SIG-M5 treated with dmso at 0.1 percent for 504 hours (cell line): ENCODE data around the gene GPR135.
"Not testable (repeated sequence)": the region's sequence is repeated elsewhere in the genome, so short reads cannot be mapped to it uniquely, and the experiment has no call there.

Source experiments
- DNase-seq: peaks from one replicate; lab custom pipeline; 2025; ENCODE audit not compliant: unreplicated experiment; lab: John Stamatoyannopoulos, UW

Gene GPR135

GRCh38 chr14:59475709-59476108 is 10.5 kb upstream of the GPR135 start:
- no peak for DNase-seq

GRCh38 chr14:59474172-59474571 is 9.0 kb upstream of the GPR135 start:
- DNase-seq = no peak

- DNase-seq = no peak
Measured at GRCh38 chr14:59464486-59465315, 479 bp downstream of the GPR135 start.

GRCh38 chr14:59463787-59464485 is 1.2 kb downstream of the GPR135 start:
- no peak for DNase-seq

- DNase-seq = no peak
Measured at GRCh38 chr14:59461891-59462290, 3.3 kb downstream of the GPR135 start.

GRCh38 chr14:59460378-59460777 is 4.8 kb downstream of the GPR135 start:
- DNase-seq = no peak

- DNase-seq = no peak
Measured at GRCh38 chr14:59458486-59458885, 6.7 kb downstream of the GPR135 start.

- no peak for DNase-seq
Measured at GRCh38 chr14:59455411-59455810, 9.8 kb downstream of the GPR135 start.

- DNase-seq = no peak
Measured at GRCh38 chr14:59454139-59454538, 11.0 kb downstream of the GPR135 start.

- DNase-seq = no peak
Measured at GRCh38 chr14:59451849-59452248, 13.3 kb downstream of the GPR135 start.

GRCh38 chr14:59450716-59451115 is 14.5 kb downstream of the GPR135 start:
- DNase-seq = no peak

GRCh38 chr14:59448673-59449072 is 16.5 kb downstream of the GPR135 start:
- DNase-seq = not testable (repeated sequence)

GRCh38 chr14:59439256-59439965 is 25.8 kb downstream of the GPR135 start:
- no peak for DNase-seq

GRCh38 chr14:59438195-59438647 is 27.0 kb downstream of the GPR135 start:
- DNase-seq = no peak

- DNase-seq = peak; percentile 36
Measured at GRCh38 chr14:59435987-59436386, 29.2 kb downstream of the GPR135 start.

- DNase-seq = no peak
Measured at GRCh38 chr14:59435101-59435500, 30.1 kb downstream of the GPR135 start.

- no peak for DNase-seq
Measured at GRCh38 chr14:59429790-59430189, 35.4 kb downstream of the GPR135 start.

- no peak for DNase-seq
Measured at GRCh38 chr14:59428581-59429012, 36.6 kb downstream of the GPR135 start.

GRCh38 chr14:59427653-59428580 is 37.3 kb downstream of the GPR135 start:
- DNase-seq = no peak

- no peak for DNase-seq
Measured at GRCh38 chr14:59425322-59425935, 39.8 kb downstream of the GPR135 start.
